Activated CD8-positive, alpha-beta memory T cell treated with anti-CD3 and anti-CD28 coated beads, Interleukin-2, amount 50 U/mL, for 24 hours (primary cell): ENCODE data around the gene MRE11.
"Not testable (repeated sequence)": the region's sequence is repeated elsewhere in the genome, so short reads cannot be mapped to it uniquely, and the experiment has no call there.

Experiments used
- DNase-seq: peaks from one replicate; pipeline ENCODE4 v3.0.0-alpha.2; 2020; ENCODE audit errors: extremely low read depth

MRE11 gene

DNA sequence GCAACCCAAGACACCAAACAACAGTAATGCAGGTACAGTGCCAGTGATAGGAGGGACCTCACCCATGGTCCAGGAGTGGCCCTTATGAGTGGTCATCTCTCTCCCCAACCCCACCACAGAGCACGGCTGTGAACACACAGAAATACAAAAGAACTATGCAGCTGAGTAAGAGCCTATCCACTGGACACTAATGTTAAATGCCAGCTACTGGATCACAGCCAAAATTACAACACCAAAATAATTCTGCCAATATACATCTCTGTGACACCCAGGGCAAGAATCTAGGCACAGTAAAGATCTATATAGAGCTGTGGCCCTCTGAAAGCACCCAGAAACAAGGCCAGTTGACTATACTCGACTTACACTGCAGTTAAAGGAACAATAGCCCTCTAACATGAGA is 69.6 kb downstream of the MRE11 start:
- DNase-seq: no peak

- no peak for DNase-seq
These were observed 70.1 kb downstream of the MRE11 start for GRCh38 chr11:94423507-94423906.

GRCh38 chr11:94418123-94418765 is 75.4 kb downstream of the MRE11 start:
- DNase-seq: no peak

DNA sequence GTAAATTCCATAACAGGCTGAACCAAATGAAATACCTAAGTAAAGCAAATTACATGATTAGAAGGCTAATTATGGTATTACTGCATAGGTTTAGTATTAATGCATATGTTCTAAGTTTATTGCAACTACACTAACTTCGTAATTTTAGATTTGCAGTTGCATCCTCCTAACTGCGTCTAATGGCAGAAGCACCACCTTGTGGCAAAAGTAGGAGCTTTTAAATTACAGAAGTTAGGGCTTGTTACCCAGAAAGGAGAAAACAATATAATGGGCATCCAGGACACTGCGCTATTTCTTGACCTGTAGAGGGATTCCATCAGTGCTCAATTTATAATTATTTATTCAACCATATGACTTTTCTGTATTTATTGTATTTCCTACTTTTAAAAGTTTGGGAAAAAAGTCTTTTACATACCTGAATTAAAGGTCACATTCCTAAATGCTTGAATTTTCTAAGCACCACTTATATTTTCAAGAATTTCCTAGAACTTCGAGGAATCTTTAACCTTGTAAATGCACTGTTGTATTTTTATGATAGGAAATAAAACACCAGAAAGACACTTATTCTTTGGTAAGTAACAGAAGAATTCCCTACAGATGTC is 76.2 kb downstream of the MRE11 start:
- no peak for DNase-seq

DNA sequence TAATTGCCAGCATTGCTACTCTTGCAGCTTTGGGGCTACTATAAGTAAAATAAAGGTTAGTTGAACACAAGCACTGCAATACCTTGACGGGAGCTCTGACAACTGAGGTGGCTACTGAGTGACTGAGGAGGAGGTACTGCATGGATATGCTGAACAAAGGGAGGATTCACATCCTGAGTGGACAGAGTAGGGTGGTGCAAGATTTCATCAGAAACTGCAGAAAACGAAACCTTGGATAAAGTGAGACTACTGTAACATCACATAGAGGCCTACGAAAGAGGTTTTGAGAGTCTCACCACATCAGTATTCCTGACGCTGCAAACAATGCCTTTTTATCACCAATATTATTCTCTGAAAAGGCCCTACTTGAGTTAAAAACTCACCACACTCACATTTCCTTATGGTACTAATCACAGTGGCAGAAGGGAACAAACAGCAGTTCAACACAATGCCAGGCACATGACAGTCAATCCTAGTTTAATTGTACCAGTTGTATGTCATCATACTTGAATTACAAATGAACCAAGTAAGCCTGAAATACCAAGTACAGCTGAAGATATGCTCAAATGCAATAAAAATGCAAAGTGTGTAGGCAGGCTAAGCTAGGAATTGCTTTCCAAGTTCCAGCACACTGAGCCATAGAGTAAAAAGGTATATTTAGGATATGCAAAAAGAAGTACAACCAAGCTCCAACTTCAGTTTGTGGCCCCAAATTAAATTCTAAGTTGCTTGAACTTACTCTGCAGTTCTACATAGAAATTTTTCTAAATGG is 88.4 kb downstream of the MRE11 start:
- DNase-seq: no peak

DNA sequence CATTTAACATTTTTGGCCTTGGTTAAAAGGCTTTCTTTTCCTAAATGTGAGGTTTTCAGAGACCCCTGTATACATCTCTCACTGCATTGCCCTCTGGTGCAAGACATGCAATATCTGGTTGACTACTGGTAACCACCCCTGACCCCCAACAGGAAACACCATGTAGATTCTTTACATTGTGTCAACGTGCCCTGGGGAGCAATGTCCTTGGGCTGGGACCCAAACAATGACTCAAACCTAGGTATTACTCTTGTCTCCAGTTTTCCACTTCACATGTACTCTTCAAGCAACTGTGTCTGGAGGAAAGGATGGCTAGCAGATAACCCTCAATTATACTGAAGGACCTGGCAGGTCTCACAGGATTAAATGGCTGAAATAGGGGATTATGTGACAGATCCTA is 91.3 kb downstream of the MRE11 start:
- no peak for DNase-seq

DNA sequence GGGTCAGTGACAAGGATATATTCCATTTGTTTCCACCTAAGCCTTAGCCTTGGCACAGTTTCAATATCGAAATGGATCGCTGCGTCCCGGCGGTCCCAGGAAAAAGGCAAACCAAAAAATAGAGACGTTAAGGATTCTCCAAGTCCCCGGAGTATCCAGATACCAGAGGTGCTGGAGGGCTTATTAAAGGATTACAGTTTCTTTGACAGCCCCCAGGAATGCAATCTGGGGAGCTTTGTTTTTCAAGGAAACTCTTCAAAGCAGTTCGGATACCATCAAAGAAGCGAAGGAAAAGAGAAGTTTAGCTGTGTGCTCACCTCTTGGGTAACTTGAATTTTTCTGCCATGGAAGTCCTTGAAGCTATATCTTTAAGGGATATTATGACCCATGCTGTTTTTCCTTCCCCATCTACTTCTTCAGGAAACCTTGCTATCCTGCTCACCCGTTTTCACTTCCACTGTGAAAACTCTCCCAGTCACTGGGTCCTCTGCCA is 91.8 kb downstream of the MRE11 start:
- DNase-seq: no peak

DNA sequence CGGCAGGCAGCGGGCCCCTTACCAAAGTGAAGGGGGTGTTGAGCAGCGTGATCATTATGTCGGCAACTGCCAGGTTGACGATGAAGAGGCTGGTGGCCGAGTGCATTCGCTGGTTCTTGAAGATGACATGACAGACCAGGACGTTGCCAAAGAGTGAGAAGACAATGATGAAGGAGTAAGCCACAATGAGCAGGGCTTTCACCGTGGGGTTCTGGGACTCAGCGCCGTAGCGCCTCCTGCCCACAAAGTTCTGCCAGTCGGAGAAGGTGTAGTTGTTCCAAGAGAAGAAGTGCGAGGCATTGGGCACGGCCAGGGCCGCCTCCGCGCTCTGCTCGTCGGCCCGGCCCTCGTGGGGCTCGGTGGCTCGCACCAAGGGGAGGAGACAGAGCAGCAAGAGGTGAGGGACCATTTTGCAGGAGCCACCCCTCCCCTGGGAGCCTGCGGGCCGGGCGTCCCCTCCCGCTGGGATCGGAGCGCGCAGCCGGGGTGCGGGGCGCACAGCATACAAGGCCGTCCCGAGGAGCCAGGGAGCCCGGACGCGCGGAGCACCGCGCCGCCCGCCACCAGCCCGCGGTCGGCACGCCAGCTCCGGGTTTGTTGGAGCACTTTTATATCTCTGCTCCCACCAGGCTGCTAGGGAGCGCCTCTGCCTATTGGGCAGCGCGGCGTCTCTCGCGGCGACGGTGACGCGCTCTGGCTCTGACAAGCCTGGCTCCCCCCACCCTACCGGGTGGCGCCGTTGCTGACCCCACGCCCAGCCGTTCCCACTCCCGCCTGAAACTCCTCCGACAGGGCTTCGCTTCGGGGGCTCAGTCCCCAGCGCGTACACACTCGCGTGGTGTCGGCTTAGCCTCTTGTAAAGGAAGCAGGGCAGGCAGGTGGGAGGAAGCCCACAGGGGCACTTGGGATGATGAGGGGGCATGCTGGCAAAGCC is 92.5 kb downstream of the MRE11 start, which contains the start of gene GPR83:
TSS of gene GPR83 (minus strand) at position 581 of the 934 bp plus-strand sequence. CDS start at position 409, 172 bp downstream.
- DNase-seq: no peak

DNA sequence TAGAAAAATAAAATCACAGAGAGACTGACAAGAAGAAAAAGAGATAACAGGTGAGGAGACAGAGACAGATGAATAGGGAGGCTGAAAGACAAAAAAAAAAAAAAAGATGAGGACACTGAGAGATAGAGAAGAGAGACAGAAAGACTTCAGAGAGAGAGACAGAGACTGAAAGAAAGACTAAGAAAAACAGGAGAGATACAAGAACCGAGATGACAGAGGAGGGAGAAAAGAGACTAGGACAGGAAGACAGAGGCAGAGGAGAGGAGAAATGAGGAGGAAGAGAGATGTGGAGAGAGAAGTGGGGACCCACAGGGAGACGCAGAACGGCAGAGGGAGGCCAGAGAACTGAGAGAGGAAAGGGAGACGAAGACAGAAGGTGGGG is 93.2 kb downstream of the MRE11 start:
- no peak for DNase-seq

DNA sequence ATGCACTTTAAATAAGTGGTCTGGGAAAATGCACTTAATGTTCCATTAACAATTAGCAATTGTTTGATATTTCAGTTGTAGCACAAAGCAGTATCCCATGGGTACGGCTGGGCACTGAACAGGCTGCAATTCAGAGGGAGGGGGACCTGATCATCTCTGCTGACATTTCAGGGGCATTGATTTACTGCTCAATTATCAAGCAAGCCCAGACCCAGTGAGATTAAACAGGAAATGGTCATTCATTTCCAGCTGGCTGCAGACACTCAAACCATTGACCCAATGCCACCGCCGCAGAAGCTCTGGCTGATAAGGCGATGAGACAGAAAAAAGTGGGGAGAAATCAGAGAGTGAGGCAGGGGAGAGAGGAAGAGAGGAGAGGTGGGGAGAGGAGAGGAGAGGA is 93.6 kb downstream of the MRE11 start:
- DNase-seq: no peak

DNA sequence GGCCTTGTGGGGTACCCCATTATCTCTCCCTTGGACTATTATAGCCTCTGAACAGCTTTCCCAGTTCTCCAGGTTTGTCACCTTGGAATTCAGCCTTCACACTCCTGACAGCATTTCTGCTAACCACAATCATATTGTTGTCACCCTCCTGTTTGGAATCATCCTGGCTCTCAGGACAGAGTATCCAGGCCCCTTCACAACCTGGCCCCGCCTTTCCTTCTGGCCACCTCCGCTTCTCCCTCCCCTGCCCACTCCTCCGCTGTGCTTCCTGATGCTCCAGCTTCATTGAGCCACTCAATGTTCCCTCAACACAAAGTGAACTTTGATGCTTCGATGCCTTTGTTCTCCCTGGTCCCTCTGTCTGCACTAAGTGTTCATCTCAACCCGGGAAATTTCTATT is 95.5 kb downstream of the MRE11 start:
- DNase-seq: no peak

- DNase-seq: no peak
These were observed 97.4 kb downstream of the MRE11 start for GRCh38 chr11:94396282-94396681.

GRCh38 chr11:94391937-94392336 is 101.7 kb downstream of the MRE11 start:
- not testable (repeated sequence) for DNase-seq

GRCh38 chr11:94379613-94380012 is 114.0 kb downstream of the MRE11 start:
- DNase-seq: no peak

DNA sequence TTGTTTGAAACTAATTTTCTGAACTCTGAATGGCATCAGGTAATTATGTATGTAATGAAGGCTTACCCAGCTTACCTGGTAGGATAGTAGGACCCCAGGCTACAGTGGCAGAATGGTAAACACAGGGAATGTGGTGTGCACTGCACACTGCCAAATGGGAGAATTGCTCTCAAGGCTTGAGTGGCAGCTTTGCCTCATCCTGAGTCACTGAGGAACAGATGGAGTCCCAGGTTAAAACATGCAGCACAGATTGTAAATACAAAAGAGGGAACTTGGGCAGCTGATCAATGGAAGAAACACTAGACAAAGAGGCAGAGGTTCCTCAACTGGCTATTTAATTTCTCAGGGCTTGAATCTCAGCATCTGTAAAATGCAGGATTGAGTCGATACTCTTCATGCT is 116.8 kb downstream of the MRE11 start:
- no peak for DNase-seq

DNA sequence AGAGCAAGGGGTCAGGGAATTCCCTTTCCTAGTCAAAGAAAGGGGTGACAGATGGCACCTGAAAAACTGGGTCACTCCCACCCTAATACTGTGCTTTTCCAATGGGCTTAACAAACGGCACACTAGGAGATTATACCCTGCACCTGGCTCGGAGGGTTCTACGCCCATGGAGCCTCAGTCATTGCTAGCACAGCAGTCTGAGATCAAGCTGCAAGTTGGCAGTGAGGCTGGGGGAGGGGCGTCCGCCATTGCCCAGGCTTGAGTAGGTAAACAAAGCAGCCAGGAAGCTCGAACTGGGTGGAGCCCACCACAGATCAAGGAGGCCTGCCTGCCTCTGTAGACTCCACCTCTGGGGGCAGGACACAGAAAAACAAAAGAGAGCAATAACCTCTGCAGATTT is 123.1 kb downstream of the MRE11 start:
- not testable (repeated sequence) for DNase-seq
